Stimulated activated CD4-positive, alpha-beta T cell treated with anti-CD3 and anti-CD28 coated beads, Interleukin-12 subunit alpha, Interleukin-12 subunit beta, amount 100 ng/mL, for 24 hours (primary cell): Measurements from ENCODE around the gene PWWP3B.
"Not testable (repeated sequence)": the region's sequence is repeated elsewhere in the genome, so short reads cannot be mapped to it uniquely, and the experiment has no call there.

Experiments used
- DNase-seq, 2 experiments: peaks; one replicate each; pipeline ENCODE4 v3.0.0-alpha.2; 2020; ENCODE audit warnings: low read depth in 2 of 2

Gene PWWP3B

GRCh38 chrX:106168107-106168506, at the start of gene PWWP3B:
Gene PWWP3B (plus strand): TSS chrX:106168305. CDS start chrX:106205433, 37,128 bp downstream.
- no peak for DNase-seq

- no peak for DNase-seq
Measured at GRCh38 chrX:106139048-106139447, 29.1 kb upstream of the PWWP3B start.

- no peak for DNase-seq
Measured at GRCh38 chrX:106144755-106145639, 23.1 kb upstream of the PWWP3B start.

GRCh38 chrX:106150701-106151100, 17.4 kb upstream of the PWWP3B start:
- DNase-seq: no peak

- no peak for DNase-seq
Measured at GRCh38 chrX:106159861-106160282, 8.2 kb upstream of the PWWP3B start.

- DNase-seq: no peak
Measured at GRCh38 chrX:106170318-106170717, 2.2 kb downstream of the PWWP3B start.

GRCh38 chrX:106171293-106171820, 3.3 kb downstream of the PWWP3B start:
- no peak for DNase-seq

- DNase-seq: no peak
Measured at GRCh38 chrX:106177106-106177981, 9.2 kb downstream of the PWWP3B start.

- DNase-seq: no peak
Measured at GRCh38 chrX:106177982-106178321, 9.8 kb downstream of the PWWP3B start.

GRCh38 chrX:106178826-106179225, 10.7 kb downstream of the PWWP3B start:
- DNase-seq: no peak

- not testable (repeated sequence) for DNase-seq
Measured at GRCh38 chrX:106183685-106184084, 15.6 kb downstream of the PWWP3B start.

- no peak for DNase-seq
Measured at GRCh38 chrX:106201502-106202178, 33.5 kb downstream of the PWWP3B start.

GRCh38 chrX:106203315-106203714, 35.2 kb downstream of the PWWP3B start:
- DNase-seq: no peak

- no peak for DNase-seq
Measured at GRCh38 chrX:106208154-106208553, 40.0 kb downstream of the PWWP3B start.
